Osteocyte (in vitro differentiated cells): Measurements from ENCODE around the gene BPIFB2. TPM values are rescaled to one million over a fixed set of nuclear protein-coding genes. Genes with fewer than 3 reads are reported as not detected.

Experiments
- DNase-seq: peaks from one replicate; pipeline ENCODE4 v3.0.0; 2021; ENCODE audit warnings: mixed read lengths; ENCODE audit not compliant: unreplicated experiment; ENCODE audit errors: extremely low spot score
- H3K27ac Mint-ChIP-seq: one replicate; pipeline ENCODE4 v1.8.0; 2021; ENCODE audit warnings: mild to moderate bottlenecking, mixed read lengths; ENCODE audit not compliant: unreplicated experiment
- H3K27me3 Mint-ChIP-seq: one replicate; pipeline ENCODE4 v1.8.0; 2021; ENCODE audit warnings: mixed read lengths; ENCODE audit not compliant: unreplicated experiment
- H3K36me3 Mint-ChIP-seq: one replicate; pipeline ENCODE4 v1.8.0; 2021; ENCODE audit warnings: mixed read lengths; ENCODE audit not compliant: unreplicated experiment
- H3K4me1 Mint-ChIP-seq: one replicate; pipeline ENCODE4 v1.8.0; 2021; ENCODE audit warnings: mixed read lengths; ENCODE audit not compliant: unreplicated experiment
- H3K4me3 Mint-ChIP-seq: one replicate; pipeline ENCODE4 v1.8.0; 2021; ENCODE audit warnings: mild to moderate bottlenecking, moderate library complexity, mixed read lengths; ENCODE audit not compliant: unreplicated experiment
- H3K9me3 Mint-ChIP-seq: one replicate; pipeline ENCODE4 v1.8.0; 2021; ENCODE audit warnings: mixed read lengths; ENCODE audit not compliant: unreplicated experiment
- total RNA-seq: library from RNA; stranded (reverse); gene quantifications from 2 replicates; pipeline ENCODE4 v1.2.1, GENCODE V29; 2021
- TF ChIP-seq, protein P1 (sequence below): fragments of 200-600 bp; sonication (generic); IDR thresholded peaks from 2 replicates; pipeline ENCODE4 v1.5.0; 2021; ENCODE audit warnings: antibody characterized with exemption, mild to moderate bottlenecking, moderate library complexity

Gene BPIFB2
- total RNA-seq, 1 donor from 2014 or later = not detected

DNA sequence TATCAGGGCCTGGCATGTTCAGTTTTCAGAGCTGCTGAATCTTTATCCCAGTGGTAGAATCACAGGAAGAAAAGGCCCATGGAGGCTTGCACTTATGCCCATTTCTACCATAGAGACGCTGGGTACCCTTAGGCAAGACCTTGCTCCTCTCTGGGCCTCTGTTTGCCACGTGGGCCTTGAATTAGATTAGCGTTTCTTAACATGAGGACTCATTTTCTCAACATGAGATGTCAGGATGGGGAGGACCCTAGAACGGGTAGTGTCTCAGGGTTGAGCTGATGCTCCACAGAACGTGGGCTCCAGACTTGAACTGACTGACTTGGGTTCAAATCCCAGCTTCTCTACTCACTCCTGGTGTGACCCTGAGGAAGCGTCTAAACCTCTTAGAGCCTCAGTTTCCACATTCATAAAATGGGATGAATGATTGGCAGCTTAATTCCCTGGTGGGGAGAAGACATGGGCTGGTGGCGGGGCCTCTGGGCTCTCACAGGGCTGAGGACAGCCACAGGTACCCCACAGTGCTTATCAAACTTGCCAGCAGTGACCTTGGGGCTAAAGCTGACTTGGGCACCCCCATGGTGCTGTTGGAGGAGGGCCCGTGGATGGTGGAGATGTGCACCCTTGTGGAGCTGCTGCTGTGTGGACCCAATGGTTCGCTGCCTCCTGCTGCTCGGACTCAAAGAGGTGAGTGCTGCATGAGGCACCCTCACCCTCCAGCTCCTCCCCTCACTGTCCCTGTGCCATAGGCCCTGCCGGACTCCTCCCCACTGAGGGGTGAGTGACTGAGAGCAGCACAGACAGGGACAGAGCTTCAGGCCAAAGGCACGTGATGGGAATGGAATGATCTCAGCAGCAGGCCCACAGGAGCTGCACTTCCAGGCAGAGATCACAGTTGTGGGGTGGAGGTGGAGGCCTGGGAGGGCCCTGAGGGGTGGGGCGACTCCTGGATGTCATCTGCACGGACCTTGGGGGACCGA is 31.5 kb upstream of the BPIFB2 start:
- H3K27me3 Mint-ChIP-seq = peaks cover 4% of the 10 kb centered on the region
- H3K9me3 Mint-ChIP-seq = no peaks in the 10 kb centered on the region
- no peaks in the 10 kb centered on the region for H3K36me3 Mint-ChIP-seq
- TF ChIP-seq, protein P1, sequence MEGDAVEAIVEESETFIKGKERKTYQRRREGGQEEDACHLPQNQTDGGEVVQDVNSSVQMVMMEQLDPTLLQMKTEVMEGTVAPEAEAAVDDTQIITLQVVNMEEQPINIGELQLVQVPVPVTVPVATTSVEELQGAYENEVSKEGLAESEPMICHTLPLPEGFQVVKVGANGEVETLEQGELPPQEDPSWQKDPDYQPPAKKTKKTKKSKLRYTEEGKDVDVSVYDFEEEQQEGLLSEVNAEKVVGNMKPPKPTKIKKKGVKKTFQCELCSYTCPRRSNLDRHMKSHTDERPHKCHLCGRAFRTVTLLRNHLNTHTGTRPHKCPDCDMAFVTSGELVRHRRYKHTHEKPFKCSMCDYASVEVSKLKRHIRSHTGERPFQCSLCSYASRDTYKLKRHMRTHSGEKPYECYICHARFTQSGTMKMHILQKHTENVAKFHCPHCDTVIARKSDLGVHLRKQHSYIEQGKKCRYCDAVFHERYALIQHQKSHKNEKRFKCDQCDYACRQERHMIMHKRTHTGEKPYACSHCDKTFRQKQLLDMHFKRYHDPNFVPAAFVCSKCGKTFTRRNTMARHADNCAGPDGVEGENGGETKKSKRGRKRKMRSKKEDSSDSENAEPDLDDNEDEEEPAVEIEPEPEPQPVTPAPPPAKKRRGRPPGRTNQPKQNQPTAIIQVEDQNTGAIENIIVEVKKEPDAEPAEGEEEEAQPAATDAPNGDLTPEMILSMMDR = no peak
- no peak overlapping the region for H3K4me3 Mint-ChIP-seq
- peak; percentile 82 for DNase-seq
- no peaks in the 10 kb centered on the region for H3K4me1 Mint-ChIP-seq
- H3K27ac Mint-ChIP-seq = no peak overlapping the region

DNA sequence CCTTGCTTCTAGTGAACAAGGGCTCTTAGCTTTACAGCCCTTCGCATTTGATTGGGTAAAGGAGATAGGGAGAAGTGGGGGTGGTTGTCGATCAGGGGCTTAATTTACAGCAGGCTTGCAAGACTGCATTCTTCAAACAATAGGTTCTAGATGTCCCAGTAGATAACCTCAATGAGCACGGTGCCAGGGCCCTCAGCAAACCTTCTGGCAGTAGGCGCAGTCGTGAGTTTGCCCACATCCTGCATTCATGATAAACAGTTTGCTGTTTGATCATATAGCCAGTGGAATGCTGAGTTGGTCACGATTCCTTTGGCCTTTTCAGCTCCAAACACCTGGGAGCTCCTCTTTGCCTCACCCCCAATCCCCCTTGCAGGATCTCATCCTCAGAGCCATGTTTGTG is 30.8 kb upstream of the BPIFB2 start:
- TF ChIP-seq, protein P1 = no peak
- H3K36me3 Mint-ChIP-seq = no peaks in the 10 kb centered on the region
- H3K4me1 Mint-ChIP-seq = no peaks in the 10 kb centered on the region
- H3K9me3 Mint-ChIP-seq = no peaks in the 10 kb centered on the region
- H3K27ac Mint-ChIP-seq = no peak overlapping the region
- peaks cover 4% of the 10 kb centered on the region for H3K27me3 Mint-ChIP-seq
- H3K4me3 Mint-ChIP-seq = no peak overlapping the region
- DNase-seq = no peak

DNA sequence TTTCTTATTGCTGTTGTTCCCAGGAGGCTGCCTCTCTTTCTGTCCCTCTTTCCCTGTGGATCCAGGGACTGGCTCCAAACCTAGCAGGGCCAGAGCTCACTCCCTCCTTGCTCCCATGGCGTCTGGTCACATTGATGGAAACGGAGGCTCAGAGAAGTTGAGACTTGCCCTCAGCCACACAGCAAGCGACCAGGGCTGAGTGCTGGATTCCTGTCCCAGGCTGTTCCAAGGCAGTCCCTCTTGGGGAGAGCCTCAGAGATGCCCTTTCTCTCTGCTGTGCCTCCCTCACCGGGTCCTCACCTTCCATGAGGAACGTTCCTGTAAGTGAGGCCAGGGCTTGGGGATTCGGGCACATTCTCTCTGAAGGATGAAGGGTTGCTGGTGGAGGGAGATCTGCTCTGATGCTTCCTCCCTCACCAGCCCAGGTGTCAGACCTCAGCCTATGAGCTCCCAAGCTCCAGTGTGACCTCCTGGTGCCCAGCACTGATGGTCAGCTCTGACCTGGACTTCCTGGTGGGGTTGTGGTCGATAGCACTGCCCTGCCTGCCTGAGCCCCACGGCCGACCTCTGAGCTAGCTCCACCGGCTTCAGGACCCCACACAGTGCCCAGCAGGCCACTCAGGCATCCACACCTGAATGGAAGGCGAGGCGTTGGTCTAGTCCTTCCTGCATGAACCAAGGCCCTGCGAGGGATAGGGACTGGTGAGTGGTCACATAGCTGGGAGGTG is 30.1 kb upstream of the BPIFB2 start:
- H3K9me3 Mint-ChIP-seq = no peaks in the 10 kb centered on the region
- H3K27ac Mint-ChIP-seq = no peak overlapping the region
- peaks cover 4% of the 10 kb centered on the region for H3K27me3 Mint-ChIP-seq
- TF ChIP-seq, protein P1 = no peak
- no peaks in the 10 kb centered on the region for H3K4me1 Mint-ChIP-seq
- no peaks in the 10 kb centered on the region for H3K36me3 Mint-ChIP-seq
- no peak overlapping the region for H3K4me3 Mint-ChIP-seq
- DNase-seq = peak; percentile 79

DNA sequence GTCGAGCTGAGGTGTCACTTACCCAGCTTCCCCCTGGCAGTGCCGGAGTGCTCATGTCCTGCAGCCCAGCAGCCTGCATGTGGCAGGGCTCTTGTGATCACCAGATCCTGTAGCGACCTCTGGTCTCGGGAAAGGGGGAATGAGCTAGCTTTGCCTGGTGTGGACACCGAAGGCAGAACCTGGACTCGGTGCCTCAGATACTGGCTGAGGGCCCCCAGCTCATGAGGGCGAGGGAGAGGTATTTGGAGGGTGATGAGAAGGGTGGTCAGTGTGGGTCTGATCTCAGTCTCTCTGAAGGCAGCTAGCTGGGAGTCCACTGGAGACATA is 29.5 kb upstream of the BPIFB2 start:
- TF ChIP-seq, protein P1 = no peak
- Mint-ChIP-seq H3K9me3 (no peaks in the 10 kb centered on the region), H3K4me1 (no peaks in the 10 kb centered on the region), H3K36me3 (no peaks in the 10 kb centered on the region), H3K27ac (no peak overlapping the region), H3K4me3 (no peak overlapping the region), H3K27me3 (peaks cover 4% of the 10 kb centered on the region)
- DNase-seq = no peak
